NCI-H446 treated with DMSO at 0.1 percent for 48 hours (cell line): ENCODE measurements around the gene TUBGCP6.
"Not testable (repeated sequence)": the region's sequence is repeated elsewhere in the genome, so short reads cannot be mapped to it uniquely, and the experiment has no call there.

Experiments used
- DNase-seq: peaks from one replicate; lab custom pipeline; 2025; lab: John Stamatoyannopoulos, UW

TUBGCP6 gene

DNA sequence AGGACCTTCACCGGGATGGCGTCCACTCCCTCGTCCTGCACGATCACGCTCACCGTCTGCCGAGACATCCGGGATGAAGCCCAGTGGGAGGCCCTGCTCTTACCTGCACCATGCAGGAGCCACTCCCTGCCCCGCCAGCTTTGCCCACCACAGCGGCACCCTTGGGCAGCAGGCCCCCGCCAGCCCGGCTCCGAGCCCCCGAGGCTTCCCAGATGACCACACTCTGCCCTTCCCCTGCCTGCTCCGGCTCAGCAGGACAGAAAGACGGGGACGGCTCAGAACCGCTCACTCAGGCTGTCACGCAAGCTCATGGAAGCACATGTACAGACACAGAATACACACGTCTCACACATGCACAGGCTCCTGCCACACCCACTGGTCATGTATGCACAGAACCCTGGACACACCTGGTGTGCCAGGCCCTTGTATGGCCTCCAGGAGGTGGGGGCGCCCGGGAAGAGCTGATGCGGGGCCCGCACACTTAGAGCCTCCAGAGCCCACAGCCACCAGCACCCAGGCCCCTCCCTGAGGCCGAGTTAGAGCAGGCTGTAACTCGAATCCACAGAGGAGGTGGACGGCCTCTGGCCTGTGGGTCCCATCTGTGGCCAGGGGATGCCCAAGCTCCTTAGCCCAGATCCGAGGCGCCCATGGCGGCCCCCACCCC is 34.3 kb upstream of the TUBGCP6 start:
- no peak for DNase-seq

DNA sequence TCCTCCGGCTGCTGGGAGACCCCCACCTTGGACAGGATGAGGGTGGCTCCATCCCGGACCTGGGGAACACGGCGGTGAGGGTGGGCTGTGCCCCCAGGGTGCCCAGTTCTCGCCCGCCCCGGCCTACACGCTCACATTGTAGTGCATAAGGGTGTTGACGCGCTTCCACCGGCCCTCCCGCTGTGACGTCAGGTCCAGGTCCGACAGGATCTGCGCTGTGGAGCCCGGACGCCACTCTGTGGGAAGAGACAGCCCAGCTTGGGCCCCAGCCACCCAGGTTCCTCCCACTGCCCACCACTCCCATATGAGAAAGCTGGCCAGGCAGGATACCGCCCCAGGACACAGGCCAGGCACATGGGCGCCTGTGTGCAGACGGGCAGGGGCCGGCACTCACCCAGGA is 33.6 kb upstream of the TUBGCP6 start:
- no peak for DNase-seq

DNA sequence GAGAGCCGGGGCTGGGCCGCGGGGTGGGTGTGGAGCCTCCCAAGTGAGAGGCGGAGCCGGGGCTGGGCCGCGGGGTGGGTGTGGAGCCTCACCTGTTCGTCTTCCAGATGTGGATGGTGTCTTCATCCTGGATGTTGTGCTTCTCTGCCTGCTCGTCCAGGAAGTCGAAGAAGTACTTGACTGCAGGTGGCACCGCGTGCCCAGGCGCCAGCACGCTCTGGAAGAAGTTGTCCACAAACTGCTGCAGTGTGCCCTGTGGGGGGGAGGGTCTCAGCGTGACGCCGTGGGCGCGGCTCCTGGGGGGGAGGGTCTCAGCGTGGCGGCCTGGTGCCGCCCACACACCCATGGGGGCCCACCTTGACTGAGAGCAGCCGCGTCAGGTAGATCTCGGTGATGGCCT is 32.9 kb upstream of the TUBGCP6 start:
- DNase-seq = no peak

DNA sequence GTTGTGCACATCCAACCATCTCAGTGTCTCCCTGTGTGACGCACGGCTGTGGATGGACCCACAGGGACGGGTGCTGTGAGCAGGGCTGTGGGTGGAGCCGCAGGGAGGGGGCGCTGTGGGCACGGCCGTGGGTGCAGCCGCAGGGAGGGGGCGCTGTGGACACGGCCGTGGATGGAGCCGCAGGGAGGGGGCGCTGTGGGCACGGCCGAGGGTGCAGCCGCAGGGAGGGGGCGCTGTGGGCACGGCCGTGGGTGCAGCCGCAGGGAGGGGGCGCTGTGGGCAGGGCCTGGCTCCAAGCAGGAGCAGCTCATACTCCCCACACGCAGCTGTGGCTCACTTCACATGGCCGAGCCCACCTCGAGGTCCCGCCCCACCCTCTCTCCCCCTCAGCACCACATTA is 31.3 kb upstream of the TUBGCP6 start:
- no peak for DNase-seq

DNA sequence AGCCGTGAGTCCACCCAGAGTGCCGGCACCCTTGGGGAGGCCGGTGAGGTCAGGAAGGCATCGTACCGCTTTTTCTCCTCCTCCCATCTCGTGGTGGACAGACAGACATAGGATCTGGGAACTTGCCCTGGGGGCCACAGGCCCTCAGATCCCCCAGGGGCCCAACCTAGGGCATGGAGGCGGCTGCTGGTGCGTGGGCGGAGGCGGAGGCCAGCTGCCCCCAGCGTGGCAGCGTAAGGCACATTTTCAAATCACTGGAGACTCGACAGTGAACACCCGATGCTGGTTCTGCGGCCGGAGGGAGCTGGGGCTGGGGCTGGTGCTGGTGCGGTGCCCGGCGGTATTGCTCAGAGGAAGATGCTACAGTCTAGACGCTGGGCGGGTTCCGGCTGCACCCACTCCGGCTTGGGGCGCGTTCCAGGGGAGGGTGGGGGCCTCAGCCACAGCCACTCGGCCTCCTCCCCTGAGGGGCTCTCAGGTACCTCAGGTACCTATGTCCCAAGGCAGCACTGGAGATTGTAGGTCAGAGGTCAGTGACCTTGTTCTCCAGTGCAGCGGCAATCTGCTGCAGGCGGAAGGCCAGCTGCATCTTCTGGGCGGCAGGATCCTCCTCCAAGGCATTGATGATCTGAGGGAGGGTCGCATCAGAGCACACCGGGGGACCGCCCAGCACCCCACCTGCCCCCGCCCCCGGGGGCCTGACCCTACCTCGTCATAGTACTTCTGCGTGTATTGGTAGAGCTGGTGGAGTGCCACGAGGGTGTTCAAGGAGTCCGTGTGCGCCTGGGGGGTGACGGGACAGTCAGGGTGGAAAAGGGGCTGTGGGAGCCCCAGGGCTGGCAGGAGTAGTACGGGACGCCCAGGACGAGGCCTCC is 30.6 kb upstream of the TUBGCP6 start:
- DNase-seq = no peak

DNA sequence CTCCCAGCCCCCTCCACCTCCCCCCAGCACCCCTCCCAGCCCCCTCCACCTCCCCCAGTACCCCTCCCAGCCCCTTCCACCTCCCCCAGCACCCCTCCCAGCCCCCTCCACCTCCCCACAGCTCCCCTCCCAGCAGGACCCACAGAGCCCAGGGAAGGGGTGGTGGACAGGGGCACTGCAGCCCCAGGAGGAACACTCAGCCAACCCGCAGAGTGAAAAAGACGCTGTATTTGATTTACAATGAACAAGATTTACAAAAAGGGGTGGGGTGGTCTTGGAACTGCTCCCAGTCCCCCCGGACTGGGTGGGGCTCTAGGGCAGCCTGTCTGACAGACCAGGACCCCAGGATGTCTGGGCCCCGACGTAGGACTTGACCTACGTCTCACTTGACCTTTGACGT is 29.9 kb upstream of the TUBGCP6 start:
- no peak for DNase-seq

DNA sequence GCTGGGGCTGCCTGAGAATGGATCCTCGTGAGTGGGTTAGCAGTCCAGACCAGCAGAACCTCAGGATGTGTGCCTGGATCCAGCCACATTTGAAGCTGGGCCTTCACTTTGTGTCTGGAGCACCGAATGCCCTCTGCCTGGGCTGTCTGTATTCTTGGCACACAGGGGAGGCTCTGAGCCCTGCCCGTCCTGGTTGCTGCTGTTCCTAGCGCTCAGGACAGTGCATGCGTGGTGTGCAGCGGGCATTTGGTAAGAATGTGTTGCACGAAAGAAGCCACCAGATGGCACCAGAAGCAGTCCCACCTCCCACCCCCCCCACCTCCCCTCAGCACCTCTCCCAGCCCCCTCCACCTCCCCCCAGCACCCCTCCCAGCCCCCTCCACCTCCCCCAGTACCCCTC is 29.5 kb upstream of the TUBGCP6 start:
- peak; percentile 12 for DNase-seq

DNA sequence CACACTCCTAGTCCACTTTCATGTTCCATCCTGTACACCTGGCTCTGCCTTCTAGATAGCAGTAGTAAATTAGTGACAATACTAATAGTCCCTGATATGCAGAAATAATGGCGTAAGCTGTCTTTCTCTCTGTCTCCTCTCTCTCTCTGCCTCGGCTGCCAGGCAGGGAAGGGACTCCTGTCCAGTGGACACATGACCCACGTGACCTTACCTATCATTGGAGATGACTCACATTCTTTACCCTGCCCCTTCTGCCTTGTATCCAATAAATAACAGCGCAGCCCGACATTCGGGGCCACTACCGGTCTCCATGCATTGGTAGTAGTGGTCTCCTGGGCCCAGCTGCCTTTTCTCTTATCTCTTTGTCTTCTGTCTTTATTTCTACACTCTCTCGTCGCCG is 29.0 kb upstream of the TUBGCP6 start:
- DNase-seq = not testable (repeated sequence)

DNA sequence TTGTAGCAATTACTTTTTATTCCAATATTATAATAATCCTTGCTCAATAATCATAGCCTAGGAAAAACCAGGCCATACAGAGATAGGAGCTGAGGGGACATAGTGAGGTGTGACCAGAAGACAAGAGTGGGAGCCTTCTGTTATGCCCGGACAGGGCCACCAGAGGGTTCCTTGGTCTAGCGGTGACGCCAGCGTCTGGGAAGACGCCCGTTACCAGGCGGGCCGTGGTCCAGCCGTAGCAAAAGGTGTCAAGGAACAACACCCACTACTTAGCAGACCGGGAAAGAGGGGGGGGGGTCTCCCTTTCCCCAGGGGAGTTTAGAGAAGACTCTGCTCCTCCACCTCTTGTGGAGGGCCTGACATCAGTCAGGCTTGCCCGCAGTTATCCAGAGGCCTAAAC is 28.5 kb upstream of the TUBGCP6 start:
- DNase-seq = not testable (repeated sequence)

DNA sequence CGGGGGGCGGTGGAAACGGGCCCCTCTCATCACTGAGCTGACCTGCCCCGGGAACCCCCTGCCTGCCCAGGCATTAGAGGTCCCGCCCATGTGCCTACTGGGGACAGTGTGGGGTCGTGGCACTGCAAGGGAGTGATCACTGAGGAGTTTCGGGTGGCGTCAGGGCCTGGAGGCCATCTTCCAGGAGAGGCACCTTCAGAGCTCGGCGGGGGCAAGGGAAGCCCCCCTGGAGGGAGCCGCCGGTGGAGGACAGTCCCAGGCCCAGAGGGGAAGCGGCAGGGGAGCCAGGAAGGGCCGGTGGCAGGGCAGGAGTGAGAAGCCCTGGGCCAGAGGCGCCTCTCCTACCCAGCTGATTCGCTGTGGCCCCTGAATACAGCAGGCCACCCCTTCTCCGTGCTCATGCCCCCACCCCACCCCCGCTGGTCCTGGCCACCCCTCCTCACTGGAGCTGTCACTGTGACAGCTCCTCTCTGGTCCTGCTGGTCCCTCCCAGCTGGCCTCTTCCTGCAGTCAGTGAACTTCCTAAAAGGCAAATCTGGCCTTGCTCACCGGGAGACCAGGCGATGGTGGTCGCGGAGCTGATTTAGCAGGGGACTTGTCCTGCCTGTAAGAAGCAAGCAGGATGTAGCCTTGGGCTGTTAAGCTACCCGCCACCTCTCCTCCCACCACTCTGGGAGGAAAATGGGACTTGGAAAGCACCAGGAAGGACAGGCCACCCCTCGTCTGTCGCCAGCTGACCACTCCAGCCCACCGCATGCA is 27.4 kb upstream of the TUBGCP6 start:
- DNase-seq = no peak

DNA sequence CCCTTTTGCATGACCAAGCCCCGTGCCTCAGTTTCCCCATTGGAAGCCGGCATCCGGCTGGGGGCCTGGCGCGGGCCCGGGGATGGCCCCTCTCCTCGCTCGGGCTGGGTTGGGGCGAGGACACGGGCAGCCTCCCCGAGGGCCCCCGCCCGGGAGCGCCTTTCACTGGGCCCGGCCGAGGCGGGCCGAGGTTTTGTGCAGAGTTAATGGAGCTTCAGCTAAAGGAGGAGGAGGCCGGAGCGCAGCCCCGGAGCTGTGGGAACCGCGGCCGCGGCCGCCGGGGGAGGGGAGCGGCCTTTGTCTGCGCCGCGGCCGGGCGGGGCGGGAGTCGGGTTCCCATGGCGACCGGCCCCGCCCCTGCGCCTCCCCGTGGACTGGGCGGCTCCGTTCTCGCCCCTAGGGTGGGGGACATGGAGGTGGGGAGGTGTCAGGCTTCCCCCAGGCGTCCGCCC is 26.7 kb upstream of the TUBGCP6 start:
- no peak for DNase-seq

DNA sequence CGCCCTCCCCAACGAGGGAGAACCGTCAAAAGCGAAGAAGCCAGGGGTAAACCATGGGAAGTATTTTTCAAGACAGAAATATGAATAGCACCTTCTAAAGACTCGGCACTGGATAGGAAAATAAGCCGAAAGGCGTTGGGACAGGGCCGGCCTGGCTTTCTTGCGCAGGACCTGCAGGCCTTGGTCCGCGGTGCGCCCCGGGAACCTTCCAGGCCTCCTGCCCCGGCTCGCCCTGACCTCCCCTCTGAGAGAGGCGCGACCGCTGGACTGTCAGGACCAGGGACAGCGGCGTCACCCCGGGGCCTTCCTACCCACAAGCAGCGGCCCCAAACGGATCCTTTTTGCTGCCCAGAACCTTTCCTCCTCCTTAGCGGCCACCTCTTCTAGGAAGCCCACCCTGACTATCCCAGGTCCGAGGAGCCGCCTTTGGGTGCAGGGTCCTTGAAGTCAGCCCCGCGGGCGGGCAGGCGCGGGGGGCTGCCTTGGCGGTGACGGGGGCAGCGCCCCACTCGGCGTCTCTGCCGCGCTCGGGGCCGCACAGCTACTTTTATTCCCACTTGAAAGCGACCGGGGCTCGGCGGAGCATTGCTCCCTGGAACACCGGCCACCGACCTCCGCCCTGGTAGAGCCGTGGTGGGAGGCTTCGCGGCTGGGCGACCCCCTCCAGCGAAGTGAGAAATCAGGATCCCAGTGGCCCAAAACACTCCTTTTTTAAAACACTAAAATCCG is 26.0 kb upstream of the TUBGCP6 start:
- DNase-seq = no peak

DNA sequence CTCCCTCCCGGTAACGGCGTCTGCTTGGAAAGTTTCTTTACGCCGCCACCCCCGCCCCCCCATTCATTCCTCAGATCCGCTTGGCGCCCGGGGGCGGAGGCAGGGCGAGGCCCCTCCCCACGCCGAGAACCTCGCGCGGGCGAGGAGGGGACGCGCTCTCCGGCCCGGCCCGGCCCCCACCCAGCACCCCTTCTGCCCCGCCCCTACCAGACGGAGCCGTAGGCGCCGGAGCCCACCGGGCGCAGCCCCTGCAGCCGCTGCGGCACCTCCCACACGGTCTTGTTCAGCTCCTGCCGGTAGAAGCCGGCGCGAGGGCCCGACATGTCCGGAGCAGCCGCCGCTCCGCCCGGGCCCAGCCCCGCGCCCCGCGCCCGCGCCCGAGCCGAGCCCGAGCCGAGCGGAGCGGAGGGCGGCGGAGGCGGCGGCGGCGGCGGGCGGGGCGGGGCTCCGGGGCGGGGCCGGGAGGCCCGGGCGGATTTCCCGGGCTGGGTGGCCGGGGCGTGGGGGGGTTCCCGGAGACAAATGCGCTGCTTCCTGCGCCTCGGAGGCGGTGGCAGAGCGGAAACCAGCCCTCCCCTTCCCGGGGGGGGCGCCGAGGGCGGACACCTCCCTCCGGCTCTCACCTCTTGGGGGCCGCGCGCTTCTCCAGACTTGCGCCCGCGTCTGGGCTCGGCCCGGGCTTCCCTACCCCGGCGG is 25.3 kb upstream of the TUBGCP6 start, which contains the start of gene MAPK11:
Gene MAPK11, minus strand, starts transcription at position 411 of the 696 bp plus-strand sequence. Its CDS starts 88 bp downstream, at position 323.
- peak; percentile 16 for DNase-seq

DNA sequence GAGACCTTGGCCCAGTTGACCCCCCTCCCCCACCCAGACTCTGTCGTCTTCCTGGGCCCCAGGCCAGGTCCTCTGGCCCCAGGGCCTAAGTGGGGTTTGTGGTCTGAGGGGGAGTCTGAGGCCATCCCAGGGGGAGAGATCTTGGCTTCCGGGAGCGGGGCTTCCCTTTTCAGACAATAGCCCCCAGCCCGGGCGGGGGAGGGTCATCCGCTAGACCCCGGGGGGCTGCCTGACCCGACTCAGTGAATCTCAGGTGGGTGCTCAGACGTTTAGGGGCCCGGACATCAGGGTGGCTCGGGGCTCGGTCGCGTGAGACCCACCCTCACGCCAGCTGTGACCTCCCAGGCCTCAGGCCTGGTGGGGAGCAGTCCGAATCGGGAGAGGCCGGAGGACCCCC is 24.7 kb upstream of the TUBGCP6 start:
- DNase-seq = no peak

DNA sequence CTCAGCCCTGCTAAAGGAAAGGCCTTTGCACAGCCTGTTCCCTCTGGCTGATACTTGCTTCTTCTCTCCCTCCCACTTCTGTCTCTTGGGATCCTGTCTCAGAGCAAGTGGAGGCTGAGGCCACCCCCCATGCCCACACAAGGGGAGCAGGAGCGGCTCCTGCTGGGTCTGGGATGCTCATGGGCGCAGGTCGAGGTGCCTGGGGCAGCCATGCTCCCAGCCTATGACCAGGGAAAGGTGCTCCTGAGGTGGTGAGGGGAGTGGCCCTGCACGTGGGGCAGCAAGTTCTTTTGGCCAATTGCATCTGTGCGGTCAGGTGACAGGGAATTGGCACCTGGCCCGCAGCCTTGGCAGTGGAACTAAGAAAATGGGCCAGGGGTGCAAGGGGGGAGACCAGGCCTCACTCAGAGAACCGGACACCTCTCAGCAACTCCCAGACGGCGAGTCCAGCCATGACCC is 23.9 kb upstream of the TUBGCP6 start:
- no peak for DNase-seq

DNA sequence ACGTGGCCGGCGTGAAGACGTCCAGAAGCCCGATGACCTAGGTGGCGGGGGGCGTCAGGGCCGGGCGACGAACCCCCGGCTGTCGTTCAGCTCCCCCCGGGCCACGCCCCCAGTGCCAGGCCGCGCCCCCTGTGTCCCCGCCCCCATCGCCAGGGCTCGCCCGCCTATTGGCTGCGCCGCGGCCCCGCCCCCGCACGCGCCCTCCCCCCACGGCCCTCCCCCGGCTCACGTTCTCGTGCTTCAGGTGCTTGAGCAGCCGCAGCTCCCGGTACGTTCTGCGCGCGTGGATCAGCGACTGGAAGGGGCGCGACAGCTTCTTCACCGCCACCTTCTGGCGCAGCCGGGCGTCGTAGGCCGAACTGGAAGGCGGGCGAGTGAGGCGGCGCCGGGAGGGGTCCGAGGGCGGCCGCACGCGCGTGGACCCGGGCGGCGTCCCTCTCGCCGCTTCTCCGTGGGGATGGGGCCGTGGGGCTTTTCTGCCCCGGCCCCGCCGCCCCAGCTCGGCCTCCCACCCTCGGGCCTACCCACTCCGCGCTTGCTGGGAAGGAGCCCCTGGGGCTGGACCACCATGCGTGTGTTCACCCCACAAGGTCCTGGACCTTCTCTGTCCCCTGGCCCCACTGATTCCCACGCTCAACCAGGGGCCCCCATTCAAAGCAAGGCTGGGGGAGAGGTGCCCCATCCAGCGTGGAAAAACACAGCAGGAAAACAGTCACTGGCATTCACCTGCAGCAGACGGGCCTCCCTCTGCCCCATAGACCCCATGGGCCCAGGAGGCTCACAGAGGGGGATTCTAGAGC is 23.0 kb upstream of the TUBGCP6 start:
- DNase-seq = no peak

DNA sequence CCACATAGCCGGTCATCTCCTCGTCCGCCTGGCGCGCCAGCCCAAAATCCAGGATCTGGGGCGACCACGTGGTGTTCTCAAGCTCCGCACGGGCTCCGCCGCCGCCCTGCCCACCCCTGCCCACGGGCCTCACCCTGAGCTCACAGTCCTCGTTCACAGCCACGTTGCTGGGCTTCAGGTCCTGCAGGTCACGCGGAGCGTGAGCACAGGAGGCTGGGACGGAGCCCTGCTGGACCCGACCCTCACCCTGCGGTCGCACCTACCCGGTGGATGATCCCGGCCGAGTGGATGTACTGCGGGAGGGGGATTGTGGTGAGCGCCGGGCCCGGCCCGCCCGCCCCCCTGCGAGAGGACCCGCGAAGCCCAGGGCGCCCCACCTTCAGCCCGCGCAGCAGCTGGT is 22.2 kb upstream of the TUBGCP6 start:
- no peak for DNase-seq

DNA sequence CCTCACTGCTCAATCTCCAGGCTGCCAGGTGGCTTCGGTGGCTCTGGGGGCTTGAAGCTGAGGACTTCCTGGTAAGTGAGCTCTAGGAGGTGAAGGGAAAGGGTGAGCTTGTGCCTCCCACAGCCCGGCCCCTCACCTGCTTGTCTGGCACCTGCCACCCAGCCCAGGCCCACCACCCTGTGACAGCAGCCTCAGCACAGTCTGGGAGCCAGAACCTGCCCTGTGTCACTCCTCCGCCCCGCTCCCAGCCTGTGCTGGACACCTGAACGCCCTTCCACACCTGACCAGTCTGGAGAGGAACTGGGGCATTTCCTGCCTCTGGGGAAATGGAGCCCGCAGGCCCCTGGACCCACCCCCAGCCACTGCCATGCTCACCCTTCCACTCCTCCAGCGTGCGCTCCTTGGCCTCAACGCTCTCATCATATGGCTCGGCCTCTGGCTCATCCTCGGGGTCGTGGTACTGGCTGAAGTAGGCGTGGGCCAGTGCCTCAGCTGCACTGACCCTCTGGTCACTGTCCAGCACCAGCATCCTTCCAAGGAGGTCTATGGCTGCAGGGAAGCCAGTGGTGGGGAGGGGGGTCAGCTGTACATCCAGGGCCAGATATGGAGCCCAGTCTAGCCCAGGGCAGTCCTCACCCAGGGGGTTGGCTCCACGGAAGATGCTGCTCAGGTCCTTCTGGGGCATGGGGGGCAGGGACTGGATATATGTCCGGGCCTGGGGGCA is 20.3 kb upstream of the TUBGCP6 start:
- no peak for DNase-seq

DNA sequence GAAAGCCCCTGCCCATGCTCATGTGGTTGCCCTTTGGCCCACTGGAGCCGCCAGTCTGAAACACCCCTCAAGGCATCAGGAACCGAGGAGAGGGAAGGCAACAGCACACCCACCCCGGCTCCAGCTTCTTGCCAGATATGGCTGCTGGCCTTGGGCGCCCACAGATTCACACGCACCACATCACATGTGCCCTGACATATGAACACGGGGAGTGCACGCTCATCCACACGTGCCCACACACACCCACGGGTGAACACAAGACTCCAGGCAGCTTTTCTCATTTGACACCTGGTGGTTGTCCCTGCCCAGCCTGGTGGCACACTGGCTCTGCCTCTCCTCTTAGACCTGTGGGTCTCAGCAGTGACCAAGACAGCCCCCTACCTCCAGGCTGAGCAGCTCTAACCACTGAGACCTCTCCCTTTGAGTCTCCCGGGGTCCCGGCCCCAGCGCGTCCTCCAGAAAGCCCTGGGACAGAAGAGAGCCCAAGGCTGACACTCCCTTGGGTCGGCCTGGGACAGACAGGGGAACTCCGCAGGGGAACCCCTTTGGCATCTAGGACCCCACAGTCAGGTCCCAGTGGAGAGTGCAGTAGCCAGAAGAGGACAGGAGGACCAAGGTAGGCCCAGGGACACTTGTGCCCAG is 19.4 kb upstream of the TUBGCP6 start:
- no peak for DNase-seq
